ENCODE data around the gene RTN4RL2. TPM values are rescaled to one million over a fixed set of nuclear protein-coding genes. Genes with fewer than 3 reads are reported as not detected.

The RTN4RL2 gene
- total and polyA plus RNA-seq, 2 donors (not counting 3 experiments of a cell fraction or from before 2014, with no cell fraction given) = 0.35 to 1.3 TPM

DNA sequence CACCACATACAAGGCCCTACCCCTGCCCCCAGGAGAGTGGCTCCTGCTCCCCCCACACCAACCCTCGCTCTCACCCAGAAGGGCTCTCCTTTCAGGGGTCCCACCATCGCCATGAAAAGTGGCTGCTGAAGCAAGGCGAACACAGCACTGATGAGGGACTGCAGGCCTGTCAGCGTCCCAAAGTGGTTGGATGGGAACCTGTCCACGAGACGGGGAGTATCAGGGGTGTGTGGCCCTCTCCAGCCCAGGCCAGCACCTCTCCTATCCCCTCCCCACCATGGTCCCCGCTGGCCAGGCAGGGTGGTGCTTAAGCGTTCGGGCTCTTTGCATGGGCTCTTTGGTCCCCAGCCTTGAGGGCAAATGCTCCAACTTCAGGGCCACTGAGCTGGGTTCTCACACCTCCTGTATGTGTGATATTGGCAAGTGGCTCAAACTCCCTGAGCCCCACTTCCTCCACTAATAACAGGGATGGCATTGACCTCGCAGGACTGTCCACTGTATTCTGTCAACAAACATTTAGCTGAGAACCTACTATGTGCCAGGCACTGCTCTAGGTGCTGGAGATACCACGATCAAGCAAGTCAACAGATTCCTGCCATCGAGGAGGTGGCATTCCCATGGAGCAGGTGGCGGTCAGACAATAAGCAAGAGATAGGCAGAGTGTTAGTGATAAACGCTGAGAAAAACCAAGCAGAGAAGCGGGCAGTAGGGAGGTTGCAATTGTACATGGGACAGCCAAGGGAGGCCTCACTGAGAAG is 26.9 kb downstream of the RTN4RL2 start:
- no peaks in the 10 kb centered on the region for H3K9me1 ChIP-seq (replicated peaks; ENCODE audit: control insufficient read depth, extremely low read depth, insufficient read depth, low read length)
- intact Hi-C loops (cut with micrococcal nuclease) = no loop called here
- no peak overlapping the region for H3K27ac ChIP-seq (ENCODE audit: insufficient read depth, low read depth, low read length)
- peaks cover 0 to 2% of the 10 kb centered on the region in 2 experiments for H3K36me3 ChIP-seq (ENCODE audit: control insufficient read depth in 2 of 2, extremely low read depth in 1 of 2, insufficient read depth in 2 of 2, low read length in 2 of 2)
- no peak overlapping the region for H3K4me3 ChIP-seq (replicated peaks in 1 of 3; ENCODE audit: insufficient read depth in 1 of 3, low read depth in 1 of 3, low read length in 3 of 3)
- H3K9ac ChIP-seq (replicated peaks; ENCODE audit: extremely low read depth, insufficient read depth, low read length) = no peak overlapping the region
- dilution Hi-C loops (cut with MboI; ENCODE audit: extremely low pct_ligation_motif_present, low sequenced_read_pairs) = no loop called here
- H3K27me3 ChIP-seq (ENCODE audit: control insufficient read depth in 2 of 2, insufficient read depth in 2 of 2, low read length in 2 of 2) = peaks cover under 1 to 3% of the 10 kb centered on the region in 2 experiments
- no peaks in the 10 kb centered on the region for H3K9me3 ChIP-seq (replicated peaks; ENCODE audit: control insufficient read depth, insufficient read depth, low read length)
- peaks cover 3% of the 10 kb centered on the region for H3K4me1 ChIP-seq (ENCODE audit: control insufficient read depth, extremely low read depth, insufficient read depth, low read length)
- ChIA-PET POLR2A (no interaction called here), CTCF (interaction anchor here (8.6 kb wide), 1 partner anchor 40 kb away, joined by 316 read pairs; the partner anchor contains the start of gene TIMM10)
- no TSS peak for BruUV-seq (replicated peaks)
- TF ChIP-seq POLR2AphosphoS5 (IDR thresholded peaks at IDR 0.05; ENCODE audit: insufficient read depth, low read depth, low read length) (no peak), GATA2 (IDR thresholded peaks at IDR 0.05; ENCODE audit: insufficient read depth, insufficient read length, low read depth, low read length) (no peak), MYC (IDR thresholded peaks at IDR 0.05; ENCODE audit: low read depth, low read length) (no peak), JUN (IDR thresholded peaks at IDR 0.05; ENCODE audit: borderline replicate concordance, insufficient read depth, insufficient read length, low read depth) (no peak), POLR2A (IDR thresholded peaks at IDR 0.05; ENCODE audit: low read depth, low read length) (no peak), EZH2 (IDR thresholded peaks at IDR 0.05; ENCODE audit: borderline replicate concordance, low read depth, low read length, severe bottlenecking) (no peak), FOS (IDR thresholded peaks at IDR 0.05; ENCODE audit: borderline replicate concordance, insufficient read depth, low read length) (no peak)
- TF ChIP-seq, protein P1, sequence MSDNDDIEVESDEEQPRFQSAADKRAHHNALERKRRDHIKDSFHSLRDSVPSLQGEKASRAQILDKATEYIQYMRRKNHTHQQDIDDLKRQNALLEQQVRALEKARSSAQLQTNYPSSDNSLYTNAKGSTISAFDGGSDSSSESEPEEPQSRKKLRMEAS (IDR thresholded peaks at IDR 0.05; ENCODE audit: insufficient read depth, insufficient read length) = no peak
- TF ChIP-seq, protein P2, sequence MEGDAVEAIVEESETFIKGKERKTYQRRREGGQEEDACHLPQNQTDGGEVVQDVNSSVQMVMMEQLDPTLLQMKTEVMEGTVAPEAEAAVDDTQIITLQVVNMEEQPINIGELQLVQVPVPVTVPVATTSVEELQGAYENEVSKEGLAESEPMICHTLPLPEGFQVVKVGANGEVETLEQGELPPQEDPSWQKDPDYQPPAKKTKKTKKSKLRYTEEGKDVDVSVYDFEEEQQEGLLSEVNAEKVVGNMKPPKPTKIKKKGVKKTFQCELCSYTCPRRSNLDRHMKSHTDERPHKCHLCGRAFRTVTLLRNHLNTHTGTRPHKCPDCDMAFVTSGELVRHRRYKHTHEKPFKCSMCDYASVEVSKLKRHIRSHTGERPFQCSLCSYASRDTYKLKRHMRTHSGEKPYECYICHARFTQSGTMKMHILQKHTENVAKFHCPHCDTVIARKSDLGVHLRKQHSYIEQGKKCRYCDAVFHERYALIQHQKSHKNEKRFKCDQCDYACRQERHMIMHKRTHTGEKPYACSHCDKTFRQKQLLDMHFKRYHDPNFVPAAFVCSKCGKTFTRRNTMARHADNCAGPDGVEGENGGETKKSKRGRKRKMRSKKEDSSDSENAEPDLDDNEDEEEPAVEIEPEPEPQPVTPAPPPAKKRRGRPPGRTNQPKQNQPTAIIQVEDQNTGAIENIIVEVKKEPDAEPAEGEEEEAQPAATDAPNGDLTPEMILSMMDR (IDR thresholded peaks at IDR 0.05; ENCODE audit: extremely low read depth in 1 of 2, insufficient read depth in 1 of 2, low read depth in 1 of 2, low read length in 2 of 2) = no peak
- H2AFZ ChIP-seq (ENCODE audit: low read depth, low read length) = no peak overlapping the region
- DNase-seq (ENCODE audit: low read depth, low spot score) (no peak), FAIRE-seq (no peak)
- H3K4me2 ChIP-seq (ENCODE audit: insufficient read depth, low read length) = no peak overlapping the region
- no peaks in the 10 kb centered on the region for H3K79me2 ChIP-seq (ENCODE audit: control insufficient read depth, insufficient read depth, low read length)
- H4K20me1 ChIP-seq (replicated peaks; ENCODE audit: control insufficient read depth, extremely low read depth, insufficient read depth, low read length) = no peaks in the 10 kb centered on the region

All from endothelial cell of umbilical vein (primary cell).